8988T (cell line): ENCODE data around the gene GUF1.
"Not testable (repeated sequence)": the region's sequence is repeated elsewhere in the genome, so short reads cannot be mapped to it uniquely, and the experiment has no call there.

Source experiments
- DNase-seq: peaks from one replicate; pipeline ENCODE4 v3.0.0; 2011

Gene GUF1

DNA sequence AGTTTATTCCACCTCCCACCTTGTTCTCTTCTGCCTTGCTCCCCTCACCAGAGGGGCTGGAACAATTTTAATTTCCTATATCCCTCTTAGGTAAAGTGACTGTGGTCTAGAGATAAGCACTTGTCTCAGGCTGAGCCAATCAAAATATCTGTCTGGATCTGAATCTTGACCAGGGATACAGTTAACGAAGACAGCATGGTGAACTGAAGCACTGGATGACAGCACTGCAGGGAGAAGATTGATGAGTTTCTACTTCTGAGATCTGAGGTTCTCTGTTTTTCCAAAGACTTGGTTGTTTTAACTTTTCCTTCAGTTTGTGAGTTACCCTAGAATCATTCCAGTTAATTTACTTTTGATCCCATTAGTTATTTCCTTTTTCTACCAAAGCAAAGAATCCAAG, 34.9 kb downstream of the GUF1 start:
- DNase-seq = no peak

DNA sequence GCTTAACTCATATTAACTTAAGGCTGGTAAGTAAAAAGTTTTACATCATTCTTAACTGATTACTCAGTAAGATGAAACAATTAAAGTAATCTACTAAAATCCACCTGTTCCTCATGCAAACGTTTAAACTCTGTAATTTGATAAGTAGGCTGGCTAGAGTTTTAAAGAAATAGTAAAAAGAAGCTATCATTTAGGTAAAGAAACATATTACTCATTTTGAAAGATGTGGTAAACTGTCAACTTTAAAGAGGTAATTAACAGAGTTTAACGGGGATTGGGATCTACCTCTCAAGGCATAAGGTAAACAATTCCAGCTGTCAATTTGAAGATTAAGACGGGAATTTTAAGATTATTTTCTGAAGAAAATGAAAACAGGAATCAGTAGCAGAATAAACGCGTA, 38.4 kb downstream of the GUF1 start:
- DNase-seq = no peak

DNA sequence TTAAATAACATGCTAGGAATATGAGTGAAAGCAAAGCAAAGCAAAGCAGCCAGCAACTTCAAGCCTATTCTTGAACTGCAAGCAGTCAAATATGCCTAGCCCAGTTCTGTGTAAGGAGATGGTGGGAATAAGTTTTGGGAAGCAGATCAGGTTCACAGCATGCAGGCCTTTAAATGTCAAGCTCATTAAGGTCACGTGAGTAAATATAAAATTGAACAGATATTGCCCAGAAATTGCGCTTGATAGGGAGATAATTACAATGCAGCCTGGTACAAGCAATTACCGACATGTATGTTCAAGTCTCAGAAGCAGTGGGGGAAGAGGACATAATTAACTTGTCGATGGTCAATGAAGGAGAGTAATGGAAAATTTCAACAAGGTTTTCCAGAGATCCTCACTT, 42.2 kb downstream of the GUF1 start:
- no peak for DNase-seq

DNA sequence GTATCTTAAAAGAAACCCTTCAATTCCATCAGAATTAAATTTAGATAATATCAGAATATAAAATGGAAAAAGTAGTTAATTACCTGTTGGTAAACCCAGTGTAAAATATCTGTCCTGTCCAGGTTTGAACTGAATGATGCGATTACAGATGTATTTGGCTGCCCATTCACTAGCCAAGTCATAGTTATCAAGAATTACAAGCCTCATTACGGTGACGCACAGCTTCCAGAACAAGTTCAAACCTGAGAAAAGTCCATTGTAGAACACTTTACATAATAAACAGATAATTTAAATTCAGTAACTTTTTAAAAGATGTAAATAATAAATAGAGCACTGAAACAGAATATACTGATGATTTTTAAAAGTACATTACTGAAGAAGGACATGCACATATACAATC, 43.8 kb downstream of the GUF1 start:
- DNase-seq = no peak

DNA sequence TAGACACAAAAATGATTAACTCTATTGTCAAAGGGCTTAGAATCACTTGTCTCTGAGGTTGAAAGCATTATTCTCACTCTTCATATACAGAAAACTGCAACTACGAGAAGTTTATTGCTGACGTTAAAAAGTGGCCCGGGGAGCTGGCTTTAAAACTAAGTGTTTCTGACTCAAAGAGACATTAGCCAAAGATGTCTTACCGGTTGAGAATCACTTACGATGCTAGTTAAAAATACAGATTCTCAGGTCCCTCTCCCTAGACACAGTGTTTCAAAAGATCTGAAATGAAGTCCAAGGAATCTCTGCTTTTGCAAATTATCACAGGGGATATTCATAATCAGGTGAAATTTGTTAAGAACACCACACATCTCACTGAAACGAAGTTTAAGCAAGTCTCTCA, 46.9 kb downstream of the GUF1 start:
- DNase-seq = no peak

DNA sequence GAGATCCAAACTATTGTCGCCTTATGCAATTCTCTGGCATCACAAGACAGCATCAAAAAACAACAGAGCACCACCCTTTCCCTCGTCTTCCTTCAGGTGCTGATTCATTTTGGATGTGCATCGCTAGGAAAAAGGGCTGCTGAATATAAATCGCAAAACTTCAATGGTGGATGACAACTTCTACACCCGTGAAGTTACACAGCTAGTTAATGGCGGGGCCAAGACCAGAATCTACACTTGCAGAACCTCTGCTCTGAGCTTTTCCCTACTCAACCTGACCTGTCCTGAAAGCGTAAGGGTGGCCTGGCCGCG, 47.5 kb downstream of the GUF1 start:
- no peak for DNase-seq

DNA sequence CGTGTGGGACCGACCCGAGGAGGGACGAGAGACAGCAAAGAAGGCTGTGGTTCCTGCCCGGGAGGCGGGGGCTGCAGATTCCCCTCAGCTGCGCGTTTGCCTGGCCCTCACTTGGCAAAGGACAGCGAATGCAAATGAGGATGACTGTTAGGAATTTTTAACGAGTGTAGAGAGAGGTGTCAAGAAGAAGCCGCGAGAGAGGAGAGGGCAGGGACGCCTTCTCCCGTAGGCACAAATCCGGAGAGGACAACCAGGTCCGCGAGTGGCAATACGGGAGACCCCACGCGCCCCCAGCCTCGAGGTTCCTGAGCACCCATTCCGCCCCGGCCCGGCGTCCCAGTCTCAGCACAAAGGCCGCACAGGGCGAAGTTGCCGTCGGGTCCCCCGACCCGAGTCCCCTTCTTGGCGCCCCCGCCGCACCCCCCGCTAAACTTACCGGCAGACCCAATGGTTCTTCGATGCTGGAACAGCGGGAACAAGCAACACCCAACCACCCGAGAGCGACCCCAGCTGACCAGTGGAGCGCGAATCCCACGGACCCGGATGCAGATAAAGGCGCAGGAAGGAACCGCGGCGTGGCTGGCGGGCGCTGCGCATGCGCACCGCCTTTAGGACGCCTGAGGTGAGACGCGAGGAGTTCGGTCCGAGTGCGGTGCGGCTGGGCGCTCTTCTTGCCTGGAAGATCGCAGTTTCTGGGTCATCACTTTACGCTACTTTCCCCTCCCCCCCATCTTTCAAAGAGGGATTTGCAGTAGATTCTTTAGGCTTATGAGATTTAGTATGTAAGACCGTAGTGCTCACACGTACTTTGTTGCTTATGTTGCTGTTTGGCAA, 48.0 kb downstream of the GUF1 start, which contains the start of gene GNPDA2:
Gene GNPDA2 (minus strand): TSS at position 519 of the 834 bp plus-strand sequence. CDS start 4,349 bp downstream, outside the sequence.
- peak; percentile 55 for DNase-seq

DNA sequence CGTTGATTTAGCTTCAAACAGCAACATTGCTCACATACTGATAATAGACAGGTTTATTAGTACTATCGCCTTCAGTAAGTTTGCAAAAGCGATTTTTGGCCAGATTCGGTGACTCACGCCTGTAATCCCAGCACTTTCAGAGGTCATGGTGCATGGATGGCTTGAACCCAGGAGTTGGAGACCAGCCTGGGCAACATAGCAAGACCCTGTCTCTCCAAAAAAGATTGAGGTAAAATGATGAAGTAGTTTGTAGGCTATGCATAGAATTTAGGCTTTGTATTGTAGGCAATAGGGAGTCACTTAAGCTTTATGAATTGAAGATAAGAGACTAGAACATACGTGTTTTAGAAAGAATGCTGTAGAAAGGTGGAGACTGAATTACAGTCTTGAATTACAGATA, 49.3 kb downstream of the GUF1 start:
- DNase-seq = no peak

DNA sequence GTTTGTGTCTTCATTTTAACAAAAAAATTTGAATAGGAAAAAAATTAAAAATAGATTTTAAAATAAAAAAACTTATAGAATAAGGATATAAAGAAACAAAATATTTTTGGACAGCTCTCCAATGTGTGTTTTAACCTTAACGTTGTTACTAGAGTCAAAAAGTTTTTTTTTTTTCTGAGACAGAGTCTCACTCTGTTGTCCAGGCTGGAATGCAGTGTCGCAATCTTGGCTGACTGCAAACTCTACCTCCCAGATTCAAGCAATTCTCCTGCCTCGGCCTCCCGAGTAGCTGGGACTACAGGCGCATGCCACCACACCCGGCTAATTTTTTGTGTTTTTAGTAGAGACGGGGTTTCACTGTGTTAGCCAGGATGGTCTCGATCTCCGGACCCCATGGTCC, 50.5 kb downstream of the GUF1 start:
- not testable (repeated sequence) for DNase-seq

DNA sequence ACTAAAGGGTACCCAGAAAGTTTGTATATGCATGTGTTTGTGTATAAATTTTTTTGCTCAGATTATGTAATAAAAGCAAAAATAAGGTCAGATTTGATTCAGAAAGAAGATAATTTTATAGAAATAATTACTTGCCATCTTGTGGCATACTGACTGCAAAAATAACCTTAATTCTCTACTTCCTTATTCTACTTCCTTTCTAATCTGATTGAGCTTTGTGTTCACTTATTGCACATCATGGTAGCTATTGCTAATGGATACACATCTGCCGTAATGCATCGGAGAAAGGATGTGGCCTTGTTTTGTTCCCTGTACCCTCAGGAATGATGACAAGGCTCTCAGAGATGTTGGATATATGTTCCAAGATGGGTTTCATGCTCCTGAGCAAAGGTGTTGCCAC, 58.7 kb downstream of the GUF1 start:
- DNase-seq = no peak

DNA sequence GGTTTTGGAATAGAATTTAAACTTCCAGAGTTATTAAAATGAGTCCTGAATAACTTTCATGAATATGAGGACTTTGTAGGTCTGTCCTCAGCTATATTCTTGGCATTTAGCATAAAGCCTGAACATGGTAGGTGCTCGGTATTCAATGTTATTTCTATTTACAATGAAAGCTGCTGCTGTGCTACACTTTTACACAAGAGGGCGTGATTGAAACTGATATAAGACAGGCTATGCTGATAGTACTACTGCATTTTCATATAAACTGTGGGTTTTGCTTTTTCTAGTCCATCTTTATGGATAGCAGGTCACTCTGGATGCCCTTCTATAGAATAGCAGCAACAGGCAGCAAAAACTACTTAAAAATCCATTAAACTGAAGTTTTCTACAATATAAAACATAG, 60.4 kb downstream of the GUF1 start:
- DNase-seq = no peak

DNA sequence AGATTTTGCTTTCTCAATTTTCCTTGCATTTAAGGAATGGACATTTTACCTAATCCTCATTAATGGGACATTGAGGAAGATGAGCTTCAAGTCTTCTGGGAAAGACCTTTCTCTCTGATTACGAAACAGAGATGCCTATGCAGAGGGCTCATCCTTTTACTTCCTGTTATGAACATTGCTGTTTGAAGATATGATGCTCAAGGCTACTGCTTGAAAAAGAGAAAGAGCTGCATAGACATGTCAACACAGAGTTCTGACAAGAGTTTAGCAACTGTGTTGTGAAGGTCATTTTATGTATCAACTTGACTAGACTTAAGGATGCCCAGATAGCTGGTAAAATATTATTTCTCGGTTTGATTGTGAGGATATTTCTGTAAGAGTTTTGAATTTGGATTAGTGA, 62.0 kb downstream of the GUF1 start:
- no peak for DNase-seq
